NCI-H146 treated with DMSO at 0.1 percent for 48 hours (cell line): Measurements from ENCODE around the gene FAM228B.

Experiments
- DNase-seq: peaks from one replicate; lab custom pipeline; 2025; ENCODE audit not compliant: unreplicated experiment; lab: John Stamatoyannopoulos, UW

FAM228B gene

GRCh38 chr2:24200799-24201198, 77.5 kb downstream of the FAM228B start:
- DNase-seq: no peak

- no peak for DNase-seq
Observed at GRCh38 chr2:24203029-24203786, 79.9 kb downstream of the FAM228B start.

- DNase-seq: no peak
Observed at GRCh38 chr2:24203787-24204150, 80.5 kb downstream of the FAM228B start.

- no peak for DNase-seq
Observed at GRCh38 chr2:24204505-24204904, 81.2 kb downstream of the FAM228B start.

- no peak for DNase-seq
Observed at GRCh38 chr2:24205131-24205530, 81.9 kb downstream of the FAM228B start.

- DNase-seq: peak; percentile 3
Observed at GRCh38 chr2:24206242-24206641, 83.0 kb downstream of the FAM228B start.

- DNase-seq: no peak
Observed at GRCh38 chr2:24206714-24207113, 83.4 kb downstream of the FAM228B start.

GRCh38 chr2:24207359-24207758, 84.1 kb downstream of the FAM228B start:
- no peak for DNase-seq

GRCh38 chr2:24208490-24208889, 85.2 kb downstream of the FAM228B start:
- DNase-seq: no peak

- DNase-seq: no peak
Observed at GRCh38 chr2:24209389-24210105, 86.3 kb downstream of the FAM228B start.

- no peak for DNase-seq
Observed at GRCh38 chr2:24210106-24210455, 86.8 kb downstream of the FAM228B start.

GRCh38 chr2:24210723-24211122, 87.5 kb downstream of the FAM228B start:
- DNase-seq: no peak

- no peak for DNase-seq
Observed at GRCh38 chr2:24211408-24211807, 88.1 kb downstream of the FAM228B start.

GRCh38 chr2:24214880-24215279, 91.6 kb downstream of the FAM228B start:
- no peak for DNase-seq
